OCI-LY7 (cell line): ENCODE measurements around the gene NOL4L.

Source experiments
- EZH2phosphoT487 ChIP-seq: fragments of 200-600 bp; sonication (generic); IDR thresholded peaks from 2 replicates; pipeline ENCODE4 v1.6.1; 2018; ENCODE audit warnings: low read depth, borderline replicate concordance, mild to moderate bottlenecking, mixed run types, antibody characterized with exemption, low read length, moderate library complexity, mixed read lengths
- TF ChIP-seq, protein P1 (sequence below): fragments of 200-600 bp; sonication (generic); conservative IDR thresholded peaks from 2 replicates; pipeline ENCODE4 v1.5.1; 2014; ENCODE audit warnings: mild to moderate bottlenecking, antibody characterized with exemption, low read length, moderate library complexity, mixed read lengths

DNA sequence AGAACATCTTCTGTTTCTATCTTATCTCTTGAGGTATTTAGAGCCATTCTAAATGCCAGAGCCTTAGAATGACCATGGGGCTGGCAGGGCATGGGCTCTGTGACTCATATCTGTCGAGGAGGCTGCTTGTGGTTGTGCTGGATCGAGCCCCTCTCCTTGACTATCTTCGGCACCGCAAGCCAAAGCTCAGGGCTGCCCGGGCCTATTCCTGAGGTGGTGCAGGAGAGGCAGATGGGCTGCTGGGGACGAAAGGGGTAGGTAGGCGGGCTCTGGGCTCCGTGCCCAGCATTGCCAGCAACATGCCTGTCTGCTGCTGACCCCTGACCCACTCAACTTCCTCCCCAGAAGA is 89.9 kb downstream of the NOL4L start:
- TF ChIP-seq, protein P1, sequence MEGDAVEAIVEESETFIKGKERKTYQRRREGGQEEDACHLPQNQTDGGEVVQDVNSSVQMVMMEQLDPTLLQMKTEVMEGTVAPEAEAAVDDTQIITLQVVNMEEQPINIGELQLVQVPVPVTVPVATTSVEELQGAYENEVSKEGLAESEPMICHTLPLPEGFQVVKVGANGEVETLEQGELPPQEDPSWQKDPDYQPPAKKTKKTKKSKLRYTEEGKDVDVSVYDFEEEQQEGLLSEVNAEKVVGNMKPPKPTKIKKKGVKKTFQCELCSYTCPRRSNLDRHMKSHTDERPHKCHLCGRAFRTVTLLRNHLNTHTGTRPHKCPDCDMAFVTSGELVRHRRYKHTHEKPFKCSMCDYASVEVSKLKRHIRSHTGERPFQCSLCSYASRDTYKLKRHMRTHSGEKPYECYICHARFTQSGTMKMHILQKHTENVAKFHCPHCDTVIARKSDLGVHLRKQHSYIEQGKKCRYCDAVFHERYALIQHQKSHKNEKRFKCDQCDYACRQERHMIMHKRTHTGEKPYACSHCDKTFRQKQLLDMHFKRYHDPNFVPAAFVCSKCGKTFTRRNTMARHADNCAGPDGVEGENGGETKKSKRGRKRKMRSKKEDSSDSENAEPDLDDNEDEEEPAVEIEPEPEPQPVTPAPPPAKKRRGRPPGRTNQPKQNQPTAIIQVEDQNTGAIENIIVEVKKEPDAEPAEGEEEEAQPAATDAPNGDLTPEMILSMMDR = no peak
- TF ChIP-seq EZH2phosphoT487 = no peak
